Neural progenitor cell (in vitro differentiated cells): ENCODE measurements around the gene ZNF687.

Source experiments
- EZH2 ChIP-seq: fragments of 200-600 bp; sonication (generic); IDR thresholded peaks from 2 replicates; pipeline ENCODE4 v1.6.1; 2017; ENCODE audit warnings: antibody characterized with exemption, mild to moderate bottlenecking, moderate library complexity
- TF ChIP-seq, protein P1 (sequence below): fragments of 200-600 bp; sonication (generic); IDR thresholded peaks from 2 replicates; pipeline ENCODE4 v1.5.1; 2017; ENCODE audit warnings: antibody characterized with exemption, mild to moderate bottlenecking

GRCh38 chr1:151277249-151277648 is 4.8 kb upstream of the ZNF687 start:
- TF ChIP-seq, protein P1, sequence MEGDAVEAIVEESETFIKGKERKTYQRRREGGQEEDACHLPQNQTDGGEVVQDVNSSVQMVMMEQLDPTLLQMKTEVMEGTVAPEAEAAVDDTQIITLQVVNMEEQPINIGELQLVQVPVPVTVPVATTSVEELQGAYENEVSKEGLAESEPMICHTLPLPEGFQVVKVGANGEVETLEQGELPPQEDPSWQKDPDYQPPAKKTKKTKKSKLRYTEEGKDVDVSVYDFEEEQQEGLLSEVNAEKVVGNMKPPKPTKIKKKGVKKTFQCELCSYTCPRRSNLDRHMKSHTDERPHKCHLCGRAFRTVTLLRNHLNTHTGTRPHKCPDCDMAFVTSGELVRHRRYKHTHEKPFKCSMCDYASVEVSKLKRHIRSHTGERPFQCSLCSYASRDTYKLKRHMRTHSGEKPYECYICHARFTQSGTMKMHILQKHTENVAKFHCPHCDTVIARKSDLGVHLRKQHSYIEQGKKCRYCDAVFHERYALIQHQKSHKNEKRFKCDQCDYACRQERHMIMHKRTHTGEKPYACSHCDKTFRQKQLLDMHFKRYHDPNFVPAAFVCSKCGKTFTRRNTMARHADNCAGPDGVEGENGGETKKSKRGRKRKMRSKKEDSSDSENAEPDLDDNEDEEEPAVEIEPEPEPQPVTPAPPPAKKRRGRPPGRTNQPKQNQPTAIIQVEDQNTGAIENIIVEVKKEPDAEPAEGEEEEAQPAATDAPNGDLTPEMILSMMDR: no peak
- no peak for TF ChIP-seq EZH2
